Measurements from ENCODE around the gene ASAP3.

ASAP3 gene

DNA sequence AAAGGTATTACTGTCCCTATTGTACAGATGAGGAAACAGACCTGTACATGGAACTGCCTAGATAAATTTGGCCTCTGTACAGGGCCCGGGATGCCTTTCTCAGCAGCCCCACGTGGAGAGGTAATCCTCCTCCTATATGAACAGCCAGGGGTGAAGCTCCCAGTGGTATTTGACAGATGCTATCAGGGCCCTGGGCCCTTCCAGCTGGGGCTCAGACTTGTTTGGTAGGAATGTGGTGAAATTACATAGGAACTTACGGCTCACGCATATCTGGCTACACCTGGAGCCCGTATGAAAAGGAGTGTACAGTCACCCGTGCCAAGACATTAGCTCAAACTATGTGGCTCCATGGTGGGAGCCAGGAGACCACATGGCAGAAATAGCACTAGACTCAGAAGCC, 34.7 kb downstream of the ASAP3 start:
- DNase-seq (ENCODE audit: low read depth) = no peak

DNA sequence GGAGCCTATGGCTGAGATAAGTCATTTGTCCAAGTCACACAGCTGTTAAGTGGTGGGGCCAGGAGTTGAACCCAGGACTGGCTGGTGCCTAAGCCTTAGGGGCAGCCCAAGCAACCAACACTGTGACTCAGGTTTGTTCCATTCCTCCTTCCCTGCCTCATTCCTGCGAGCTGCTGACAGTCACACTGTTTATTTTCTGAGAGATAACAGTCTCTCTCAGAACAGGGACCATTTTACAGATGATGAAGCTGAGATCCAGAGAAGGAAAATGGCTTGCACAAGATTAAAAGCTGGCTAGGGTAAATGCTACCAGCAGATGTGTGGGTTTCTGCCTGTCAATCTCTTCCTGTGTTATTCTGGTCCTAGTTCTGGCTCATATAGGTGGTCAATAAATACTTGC, 35.1 kb downstream of the ASAP3 start:
- no peak for DNase-seq (ENCODE audit: low read depth)

DNA sequence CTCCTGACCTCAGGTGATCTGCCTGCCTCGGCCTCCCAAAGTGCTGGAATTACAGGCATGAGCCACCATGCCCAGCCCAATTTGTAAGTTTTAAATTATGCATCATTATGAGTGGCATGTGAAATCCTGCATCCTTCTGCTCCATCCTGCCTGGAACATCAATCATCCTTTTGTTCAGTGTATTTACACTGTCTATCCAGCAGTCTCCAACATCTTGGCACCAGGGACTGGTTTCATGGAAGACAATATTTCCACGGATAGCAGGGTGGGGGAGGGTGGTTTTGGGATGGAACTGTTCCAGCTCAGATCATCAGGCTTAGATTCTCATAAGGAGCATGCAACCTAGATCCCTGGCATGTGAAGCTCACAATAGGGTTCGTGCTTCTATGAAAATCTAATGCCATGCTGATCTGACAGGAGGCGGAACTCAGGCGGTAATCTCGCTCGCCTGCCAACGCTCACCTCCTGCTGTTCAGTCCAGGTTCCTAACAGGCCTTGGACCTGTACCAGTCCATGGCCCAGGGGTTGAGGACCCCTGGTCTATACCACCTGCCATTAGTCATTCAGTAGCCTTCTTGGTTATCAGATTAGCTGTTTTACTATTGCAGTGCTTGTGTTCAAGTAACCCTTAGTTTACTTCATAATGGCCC, 37.2 kb downstream of the ASAP3 start:
- no peak for DNase-seq (ENCODE audit: low read depth)

DNA sequence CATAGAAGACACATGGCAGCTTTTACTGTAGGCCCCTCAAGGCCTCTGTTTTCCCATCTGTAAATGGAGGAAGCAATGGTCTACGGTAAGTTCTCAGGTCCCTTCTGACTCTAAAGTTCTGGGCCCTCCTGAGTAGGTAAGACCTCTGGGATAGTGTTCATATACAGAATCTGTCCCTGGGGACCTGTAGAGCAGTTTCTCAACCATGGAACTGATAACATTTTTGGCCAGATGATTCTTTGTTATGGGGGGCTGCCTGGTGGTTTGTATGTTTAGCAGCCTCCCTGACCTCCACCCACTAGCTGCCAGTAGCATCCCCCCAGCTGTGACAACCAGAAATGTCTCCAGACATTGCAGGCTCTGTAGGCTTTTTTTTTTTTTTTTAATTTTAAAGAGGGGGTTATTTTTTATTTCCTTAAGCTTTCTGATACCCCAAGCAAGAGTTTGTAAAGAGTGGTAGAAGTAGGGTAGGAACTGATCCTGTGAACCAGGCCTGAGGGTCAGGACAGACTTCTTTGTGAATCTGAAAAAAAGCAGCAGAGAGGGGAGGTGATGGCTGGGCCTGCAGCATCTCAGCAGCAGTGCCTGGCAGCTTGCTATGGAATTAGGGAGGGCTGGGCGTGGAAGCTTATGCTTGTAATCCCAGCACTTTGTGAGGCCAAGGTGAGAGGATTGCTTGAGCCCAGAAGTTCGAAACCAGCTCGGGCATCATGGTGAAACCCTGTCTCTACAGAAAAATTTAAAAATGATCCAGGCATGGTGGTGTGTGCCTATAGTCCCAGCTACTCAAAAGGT, 39.2 kb downstream of the ASAP3 start:
- DNase-seq (ENCODE audit: low read depth) = no peak

DNA sequence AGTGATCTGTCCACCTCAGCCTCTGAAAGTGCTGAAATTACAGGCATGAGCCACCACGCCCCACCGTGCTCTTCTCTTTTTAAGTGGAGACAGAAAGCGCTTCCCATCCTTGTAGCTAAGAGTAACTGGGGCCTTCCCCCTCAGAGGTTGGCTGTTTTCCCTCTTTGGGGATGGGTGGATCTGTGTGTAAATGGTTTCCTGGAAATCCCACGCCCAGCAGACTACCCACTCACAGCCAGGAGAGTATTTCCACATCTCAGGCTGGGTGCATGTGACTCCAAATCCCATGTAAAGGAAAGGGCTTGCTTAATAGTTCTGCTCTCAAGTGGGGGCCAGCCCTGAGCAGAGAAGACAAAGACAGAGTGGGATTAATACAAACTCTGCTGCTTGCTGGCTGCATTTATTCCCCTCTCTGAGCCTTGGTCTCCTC, 39.9 kb downstream of the ASAP3 start:
- DNase-seq (ENCODE audit: low read depth) = no peak

DNA sequence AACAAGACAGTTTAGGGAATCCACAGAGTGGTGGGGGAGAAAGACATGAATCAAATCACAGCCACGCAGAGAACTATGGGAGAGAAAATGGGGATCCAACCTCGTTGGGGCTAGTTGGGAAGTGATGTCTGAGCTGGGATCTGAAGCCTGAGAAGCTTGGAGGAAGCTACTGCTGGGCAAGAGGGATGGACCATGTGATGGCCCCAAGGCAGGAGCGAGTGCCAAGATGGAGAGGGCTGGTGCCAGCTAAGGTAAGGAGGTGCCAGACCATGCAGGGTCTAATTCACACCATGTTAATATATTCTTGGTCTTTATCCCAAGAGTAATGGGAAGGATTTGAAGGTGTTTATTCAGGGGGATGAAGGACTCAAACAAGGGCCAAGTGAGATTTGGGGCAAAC, 41.2 kb downstream of the ASAP3 start:
- no peak for DNase-seq (ENCODE audit: low read depth)

DNA sequence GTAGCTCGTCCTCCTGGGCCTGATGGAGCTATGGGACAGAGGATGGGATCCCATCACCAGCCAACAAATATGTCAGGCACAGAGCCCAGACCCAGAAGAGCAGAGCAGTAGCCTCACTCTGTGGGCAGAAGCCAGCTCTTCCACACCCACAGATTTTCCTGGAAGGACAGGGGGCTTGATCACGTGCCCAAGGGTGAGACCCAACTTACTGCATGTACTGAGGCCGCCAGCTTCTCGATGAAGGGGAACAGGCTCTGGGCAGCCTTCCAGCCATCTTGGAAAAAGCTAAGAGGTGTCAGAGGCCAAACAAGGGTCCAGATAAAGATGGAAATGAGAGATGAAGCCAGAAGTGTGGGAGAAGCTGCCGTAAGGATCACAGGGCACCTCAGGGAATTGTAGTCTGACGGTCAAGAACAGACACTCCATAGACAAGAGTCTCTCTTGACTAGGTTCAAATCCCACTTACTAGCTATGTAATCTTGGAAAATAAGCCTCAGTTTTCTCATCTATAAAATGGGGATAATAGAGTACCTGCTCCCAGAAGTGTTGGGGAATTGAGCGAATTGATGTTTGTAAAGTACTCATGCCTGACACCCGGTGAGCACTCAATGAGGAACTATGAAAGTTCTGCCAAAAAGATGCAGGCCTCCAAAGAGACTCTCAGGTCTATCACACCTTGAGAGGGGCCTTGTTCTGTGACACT, 42.4 kb downstream of the ASAP3 start:
- no peak for DNase-seq (ENCODE audit: low read depth)

DNA sequence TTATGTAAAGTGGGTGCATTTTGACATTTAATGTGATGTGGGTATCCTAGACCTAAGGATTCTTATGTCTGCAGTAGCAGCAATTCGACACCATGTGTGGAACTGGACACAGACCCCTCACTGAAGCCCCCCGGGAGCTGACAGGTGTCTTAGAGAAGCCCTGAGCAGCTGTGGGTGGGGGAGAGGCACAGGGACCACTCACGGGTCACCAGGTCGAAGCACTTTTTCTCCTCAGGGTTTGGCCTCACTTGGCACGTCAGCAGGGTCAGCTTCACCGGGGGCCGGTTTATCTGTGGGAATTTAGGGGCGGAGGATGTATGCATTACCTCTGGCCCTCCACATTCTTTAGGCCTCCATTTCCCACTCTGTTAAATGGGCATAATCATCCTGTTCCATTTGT, 45.4 kb downstream of the ASAP3 start:
- DNase-seq (ENCODE audit: low read depth) = no peak

DNA sequence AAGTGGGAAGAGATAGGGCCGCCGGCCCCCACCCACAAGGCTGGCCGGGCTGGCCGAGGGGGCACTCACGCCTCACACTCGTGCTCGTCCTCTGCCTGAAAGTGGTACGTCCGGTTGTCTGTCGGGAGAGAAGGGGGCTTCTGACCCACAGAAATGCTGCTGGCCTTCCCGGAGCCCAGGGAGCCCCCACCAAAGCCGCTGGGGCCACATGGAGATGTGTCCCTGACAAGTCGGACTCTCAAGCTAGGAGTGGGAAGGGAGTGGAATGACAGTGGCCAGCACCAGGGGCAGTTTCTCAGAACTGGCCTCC, 46.7 kb downstream of the ASAP3 start:
- no peak for DNase-seq (ENCODE audit: low read depth)

DNA sequence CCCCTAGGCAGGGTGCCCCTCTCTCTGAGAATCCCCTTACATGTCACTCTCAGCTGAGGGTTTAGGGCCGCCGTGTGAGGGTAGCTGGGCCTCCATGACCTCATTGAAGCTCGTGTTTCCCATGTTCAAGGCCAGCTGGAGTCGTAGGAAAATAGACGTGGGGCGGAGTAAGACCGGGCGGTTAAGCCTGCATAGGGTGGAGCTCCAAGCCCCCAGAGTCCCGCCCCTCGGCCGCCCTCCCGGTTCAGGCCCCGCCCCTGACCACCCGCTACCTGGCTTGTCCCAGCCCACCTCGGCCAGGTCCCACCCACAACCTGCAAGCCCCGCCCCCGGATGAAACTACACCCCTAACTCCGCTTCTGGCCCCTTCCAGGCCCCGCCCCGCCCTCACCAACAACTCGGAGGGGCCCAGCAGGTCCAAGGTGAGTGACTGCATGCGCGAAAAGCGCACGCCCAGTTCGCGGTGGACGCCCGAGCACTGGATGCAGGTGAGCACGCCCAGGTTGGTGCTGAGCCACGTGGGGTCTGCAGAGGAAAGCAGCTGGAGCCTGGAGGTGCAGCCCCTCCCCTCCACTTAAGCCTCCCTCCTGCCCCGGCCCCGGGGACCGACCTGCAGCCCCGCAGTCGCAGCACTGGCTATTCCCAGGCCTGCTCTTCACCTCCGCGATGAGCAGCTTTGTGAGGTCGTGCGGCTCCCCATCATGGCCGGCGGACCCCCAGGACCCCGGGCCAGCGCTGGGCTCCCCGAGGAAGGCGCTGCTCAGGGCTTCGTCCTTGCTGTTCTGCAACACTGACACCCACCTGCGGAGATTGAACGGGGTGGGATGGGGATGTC, 47.2 kb downstream of the ASAP3 start:
- peak; percentile 19 for DNase-seq (ENCODE audit: low read depth)

DNA sequence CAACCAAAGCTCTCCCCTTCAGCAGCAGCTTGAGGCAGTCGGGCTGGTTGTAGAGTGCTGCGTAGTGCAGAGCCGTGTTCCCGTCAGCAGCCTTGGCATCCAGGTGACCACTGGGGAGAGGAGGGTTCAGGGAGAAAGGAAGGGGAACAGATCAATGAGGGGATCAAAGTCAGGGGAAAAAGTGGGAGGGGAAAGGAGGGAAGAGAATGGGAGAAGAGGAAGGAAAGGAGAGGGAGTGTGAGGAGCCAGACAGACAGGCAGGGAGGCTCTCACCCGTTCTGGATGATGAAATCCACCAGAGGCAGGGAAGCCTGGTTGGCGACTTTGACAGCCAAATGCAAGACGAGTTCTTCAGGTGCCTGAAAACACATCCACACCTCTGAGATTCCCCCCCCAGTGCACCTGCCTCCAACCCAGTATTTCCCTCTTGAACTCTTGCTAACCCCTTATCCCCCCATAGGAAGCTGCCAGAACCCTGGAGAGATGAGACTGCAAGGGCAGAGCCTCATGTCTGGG, 49.7 kb downstream of the ASAP3 start:
- no peak for DNase-seq (ENCODE audit: low read depth)

DNA sequence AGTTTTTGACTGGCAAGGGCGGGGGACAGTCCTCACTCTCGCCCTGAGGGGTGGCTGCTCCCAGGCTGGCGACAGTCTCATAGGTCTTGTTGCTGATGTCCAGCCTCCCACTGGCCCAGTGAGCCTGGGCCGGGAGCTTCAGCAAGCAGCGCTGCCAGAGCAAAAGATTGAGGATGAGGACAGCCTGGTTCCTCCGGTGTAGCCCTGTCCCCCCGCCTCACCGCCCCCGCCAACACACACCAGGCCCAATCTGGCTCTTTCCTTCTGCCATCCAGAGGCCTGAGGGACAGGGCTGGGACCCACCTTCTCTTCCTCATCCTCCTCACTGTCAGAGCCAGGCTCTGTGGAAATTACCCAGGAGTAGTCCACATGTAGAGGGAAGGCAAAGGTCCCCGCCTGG, 50.9 kb downstream of the ASAP3 start:
- no peak for DNase-seq (ENCODE audit: low read depth)

DNA sequence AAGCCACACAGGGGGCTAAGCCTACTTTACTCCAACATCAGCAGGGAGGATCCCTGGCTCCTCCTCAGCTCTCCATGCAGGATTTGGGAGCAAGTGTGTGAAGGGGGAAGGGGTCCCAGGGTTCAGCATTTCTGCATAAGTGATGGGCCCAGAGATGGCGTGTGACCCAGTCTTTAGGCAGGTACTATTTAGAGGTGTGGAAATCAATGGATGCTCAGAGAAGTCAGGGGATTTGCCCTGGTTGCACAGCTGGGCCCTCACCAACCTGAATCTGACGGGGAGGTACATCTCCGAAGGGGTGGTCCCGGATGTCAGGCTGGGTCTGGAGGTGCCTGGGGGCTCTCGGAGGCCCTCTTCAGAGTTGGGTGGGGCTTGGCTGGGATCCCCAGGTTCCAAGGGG, 52.5 kb downstream of the ASAP3 start:
- DNase-seq (ENCODE audit: low read depth) = no peak

DNA sequence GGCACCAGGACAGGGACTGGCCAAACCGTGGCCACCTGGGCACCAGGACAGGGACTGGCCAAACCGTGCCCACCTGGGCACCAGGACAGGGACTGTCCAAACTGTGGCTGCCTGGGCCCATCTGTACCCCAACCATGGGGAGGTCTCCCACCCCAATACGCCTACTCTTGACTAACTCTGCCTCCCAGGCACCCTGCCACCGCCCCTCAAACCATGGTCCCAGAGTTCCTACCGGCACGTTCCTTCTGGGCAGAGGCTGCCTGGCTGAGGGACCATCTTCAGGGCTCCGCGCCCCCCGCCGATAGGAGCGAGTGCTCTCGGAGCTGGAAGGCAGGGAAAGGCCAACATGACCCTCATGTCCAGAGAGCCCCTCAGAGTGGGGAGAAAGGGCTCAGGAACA, 53.2 kb downstream of the ASAP3 start:
- DNase-seq (ENCODE audit: low read depth) = no peak

DNA sequence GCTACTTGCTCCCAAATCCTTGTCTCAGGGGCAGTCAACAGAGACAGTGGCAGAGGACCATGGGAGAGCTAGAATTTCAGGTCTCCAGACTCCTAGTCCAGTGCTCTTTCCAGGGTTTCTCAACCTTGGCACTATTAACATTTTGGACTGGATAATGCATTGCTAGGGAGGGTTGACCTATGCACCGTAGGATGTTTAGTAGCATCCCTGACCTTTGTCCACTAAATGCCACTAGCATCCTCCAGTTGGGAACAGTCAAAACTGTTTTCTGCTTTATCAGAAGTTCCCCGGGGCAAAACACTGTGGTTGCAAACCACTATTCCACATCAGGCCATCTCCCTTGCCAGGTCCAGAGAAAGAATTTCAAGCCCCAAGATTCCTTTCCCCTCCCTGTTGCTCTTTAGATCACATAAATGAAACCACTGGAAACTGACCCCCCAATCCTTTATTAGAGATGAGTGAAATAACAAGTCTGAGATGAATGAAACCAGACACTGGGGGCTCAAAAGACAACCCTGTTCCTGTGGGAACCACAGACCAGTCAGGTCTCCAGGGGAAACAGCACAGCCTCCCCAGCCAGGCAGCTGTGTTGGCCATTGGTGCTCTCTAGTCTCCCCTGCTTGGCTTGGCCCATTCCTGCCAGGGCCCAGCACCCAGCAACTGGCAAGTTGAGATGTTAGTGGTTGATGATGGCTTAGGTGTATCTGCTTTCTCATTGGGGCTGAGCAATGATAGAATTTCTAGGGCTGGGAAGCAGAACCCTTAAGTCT, 55.7 kb downstream of the ASAP3 start:
- DNase-seq (ENCODE audit: low read depth) = no peak

DNA sequence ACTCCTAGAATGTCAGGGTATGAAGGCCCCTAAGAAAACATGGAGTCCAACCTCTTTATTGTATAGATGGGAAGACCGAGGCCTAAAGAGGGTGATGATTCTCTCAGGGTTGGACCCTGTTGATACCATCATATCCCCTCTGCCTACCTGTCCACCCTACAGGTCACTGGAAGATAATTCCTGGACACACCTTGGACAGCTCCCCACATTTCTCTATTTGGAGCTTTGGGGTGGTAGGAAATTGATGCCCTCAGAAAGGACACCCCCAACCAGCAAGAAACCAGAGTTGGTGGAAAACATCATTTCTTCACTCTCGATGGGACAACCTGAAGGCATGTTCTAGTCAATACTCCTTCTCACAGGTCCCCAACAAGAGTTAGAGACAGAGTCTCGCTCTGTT, 56.4 kb downstream of the ASAP3 start:
- no peak for DNase-seq (ENCODE audit: low read depth)

DNA sequence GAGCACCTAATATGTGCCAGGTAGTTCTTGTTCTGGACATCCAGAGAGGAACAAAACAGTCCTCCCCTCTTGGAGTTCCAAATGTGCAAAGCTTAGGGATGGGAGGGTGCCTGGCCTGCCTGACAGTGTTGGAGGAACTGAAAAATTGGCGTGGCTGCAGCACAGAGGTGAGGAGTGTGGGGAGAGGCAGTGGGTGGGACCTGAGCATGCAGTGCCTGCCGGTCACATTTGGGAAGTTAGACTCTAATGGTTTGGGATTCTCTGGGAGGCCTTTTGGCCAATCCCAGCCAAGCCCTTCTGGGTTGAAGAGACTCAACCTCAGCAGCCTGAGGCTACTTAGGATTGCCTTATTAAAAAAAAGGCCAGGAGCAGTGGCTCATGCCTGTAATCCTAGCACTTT, 57.2 kb downstream of the ASAP3 start:
- no peak for DNase-seq (ENCODE audit: low read depth)

DNA sequence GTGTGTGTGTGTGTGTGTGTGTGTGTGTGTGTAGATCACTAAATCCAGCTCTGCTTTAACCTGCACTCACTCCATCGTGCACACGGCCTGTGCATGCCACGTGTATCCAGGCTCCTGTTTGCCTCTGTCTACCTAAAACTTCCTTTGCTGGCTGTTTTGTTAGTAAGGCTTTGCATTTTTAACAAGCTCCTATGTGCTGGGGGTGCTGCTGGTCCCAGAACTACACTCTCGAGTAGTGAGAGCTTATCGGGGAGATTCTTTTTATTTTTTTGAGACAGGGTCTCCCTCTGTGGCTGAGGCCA, 58.8 kb downstream of the ASAP3 start:
- DNase-seq (ENCODE audit: low read depth) = no peak

DNA sequence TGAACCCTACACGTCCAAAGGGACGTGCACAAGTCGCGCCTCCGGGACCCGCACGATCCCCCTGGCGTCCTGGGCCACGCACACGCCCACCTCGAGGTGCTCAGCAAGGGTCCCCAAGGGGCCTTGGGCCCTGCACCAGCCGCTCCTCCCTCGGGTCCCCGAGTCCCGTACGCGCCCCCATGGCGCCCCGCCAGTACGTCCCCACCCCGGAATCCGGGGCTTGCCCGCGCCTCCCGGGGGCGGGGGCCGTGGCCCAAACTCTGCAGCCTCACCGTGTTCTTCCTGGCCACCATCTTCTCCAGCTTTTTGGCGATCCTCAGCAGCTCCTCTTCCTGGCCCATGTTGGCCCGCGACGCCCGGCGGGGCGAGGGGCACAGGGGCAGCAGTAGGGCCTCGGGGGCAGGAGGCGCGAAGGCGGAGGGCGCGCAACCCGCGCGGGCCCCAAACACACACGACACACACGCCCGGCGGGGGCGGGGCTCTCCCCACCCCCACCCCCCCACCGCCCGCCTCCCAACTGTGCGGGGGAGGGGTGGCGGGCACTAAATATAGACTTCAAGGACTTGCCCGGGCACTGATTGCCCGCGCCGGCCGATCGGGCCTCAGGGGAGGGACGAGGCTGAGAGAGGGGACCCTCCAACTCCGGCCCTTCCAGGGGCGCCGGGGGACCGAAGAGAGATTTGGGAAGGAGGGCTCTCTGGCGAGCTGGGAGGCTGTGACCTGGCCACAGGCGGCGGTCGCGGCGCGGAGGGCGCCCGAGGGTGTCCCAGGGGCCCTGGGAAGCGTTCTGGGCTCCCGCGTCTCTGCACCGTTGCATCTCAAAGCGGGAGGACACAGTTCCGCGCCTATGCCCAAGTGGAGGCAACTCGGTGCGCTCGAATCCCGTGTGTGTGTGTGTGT, 59.4 kb downstream of the ASAP3 start, which contains the start of gene TCEA3:
TCEA3 (minus strand) TSS at position 456 of the 900 bp plus-strand sequence; CDS start at position 341, 115 bp downstream.
- DNase-seq (ENCODE audit: low read depth) = peak; percentile 30

Data from activated T-cell treated with anti-CD3 and anti-CD28 coated beads for 1 hour (primary cell).